Central memory CD8-positive, alpha-beta T cell (primary cell): ENCODE data around the gene NMNAT2.
A peak's percentile ranks its signal among the peaks of the same experiment; 100 is the strongest.
"Not testable (repeated sequence)": the region's sequence is repeated elsewhere in the genome, so short reads cannot be mapped to it uniquely, and the experiment has no call there.

Experiments used
- ATAC-seq: fragments of 150-1000 bp; cut with Tn5 transposase; replicated peaks from 2 replicates; pipeline ENCODE4 v1.10.0; 2022; ENCODE audit warnings: mild to moderate bottlenecking, moderate FRiP score, moderate number of reproducible peaks; ENCODE audit not compliant: poor library complexity, severe bottlenecking; ENCODE audit errors: extremely low read depth
- DNase-seq, 2 donors: peaks; one replicate each; pipeline ENCODE4 v3.0.0; 2021; ENCODE audit warnings: low spot score in 2 of 2
- H3K27ac Mint-ChIP-seq: one replicate; pipeline ENCODE4 v1.8.0; 2022; ENCODE audit warnings: low read depth, mild to moderate bottlenecking, moderate library complexity, mixed read lengths
- H3K27me3 Mint-ChIP-seq: one replicate; pipeline ENCODE4 v1.8.0; 2022; ENCODE audit warnings: mixed read lengths
- H3K36me3 Mint-ChIP-seq: one replicate; pipeline ENCODE4 v1.8.0; 2022; ENCODE audit warnings: mild to moderate bottlenecking, moderate library complexity, mixed read lengths; ENCODE audit not compliant: insufficient read depth
- H3K4me1 Mint-ChIP-seq: one replicate; pipeline ENCODE4 v1.8.0; 2022; ENCODE audit warnings: mixed read lengths
- H3K4me3 Mint-ChIP-seq: one replicate; pipeline ENCODE4 v1.8.0; 2022; ENCODE audit warnings: mild to moderate bottlenecking, moderate library complexity, mixed read lengths
- H3K9me3 Mint-ChIP-seq: one replicate; pipeline ENCODE4 v1.8.0; 2022; ENCODE audit warnings: mixed read lengths

Gene NMNAT2

DNA sequence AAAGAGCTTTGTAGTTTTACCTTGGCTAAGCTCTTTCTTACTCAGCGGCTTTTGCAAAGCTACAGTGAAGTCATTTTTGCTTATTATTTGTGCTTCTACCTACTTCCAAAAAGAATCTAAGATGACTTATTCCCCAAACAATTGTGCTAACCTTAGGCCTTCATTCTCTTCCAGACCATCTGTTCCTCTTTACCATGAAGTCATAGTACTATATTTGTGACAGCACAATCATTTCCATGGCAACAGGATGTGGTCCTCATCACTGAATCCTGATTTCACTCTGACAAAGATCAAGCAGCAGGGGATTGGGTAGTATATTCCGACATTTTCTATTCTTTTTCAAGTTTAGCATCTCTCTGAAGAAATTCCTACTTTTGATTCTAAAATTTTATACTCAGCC lies 24.8 kb upstream of the NMNAT2 start:
- ATAC-seq (no peak), DNase-seq (no peak)
- no peaks in the 10 kb centered on the region for H3K9me3 Mint-ChIP-seq
- no peak overlapping the region for H3K4me3 Mint-ChIP-seq
- H3K4me1 Mint-ChIP-seq: no peaks in the 10 kb centered on the region
- H3K27me3 Mint-ChIP-seq: peaks cover 9% of the 10 kb centered on the region
- no peak overlapping the region for H3K27ac Mint-ChIP-seq
- no peaks in the 10 kb centered on the region for H3K36me3 Mint-ChIP-seq

DNA sequence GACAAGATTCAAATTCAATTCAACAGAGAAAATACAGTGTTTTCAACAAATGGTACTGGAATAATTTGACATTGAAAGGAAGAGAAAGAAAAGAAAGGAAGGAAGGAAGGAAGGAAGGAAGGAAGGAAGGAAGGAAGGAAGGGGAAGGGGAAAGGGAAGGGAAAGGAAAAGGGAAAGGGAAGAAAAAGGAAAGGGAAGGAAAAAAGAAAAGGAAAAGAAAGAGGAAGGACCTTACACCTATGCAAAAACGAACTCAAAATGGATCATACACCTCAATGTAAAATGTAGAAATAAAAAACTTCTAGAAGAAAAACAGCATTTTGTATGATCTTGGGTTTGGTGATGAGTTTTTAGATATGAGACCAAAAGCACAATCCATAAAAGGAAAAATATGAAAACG lies 19.9 kb upstream of the NMNAT2 start:
- no peak overlapping the region for H3K4me3 Mint-ChIP-seq

DNA sequence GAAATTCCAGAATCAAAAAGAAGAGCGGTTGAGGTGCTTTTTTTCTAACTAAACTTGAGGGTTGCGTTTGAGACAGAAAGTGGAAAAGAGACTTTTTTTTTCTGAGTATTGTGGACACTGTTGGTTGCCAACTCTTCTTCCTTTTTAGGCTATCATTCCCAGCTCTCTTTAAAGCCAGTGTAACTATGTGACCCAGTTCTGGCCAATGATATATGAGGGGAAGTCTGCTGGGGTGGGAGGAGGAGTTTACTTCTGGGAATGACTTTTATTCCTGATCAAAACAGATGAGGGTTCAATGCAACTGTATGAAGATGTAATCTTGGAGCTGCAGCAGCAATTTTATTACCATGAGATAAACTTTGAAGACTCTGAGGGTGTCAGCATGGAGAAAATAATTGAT lies 17.3 kb upstream of the NMNAT2 start:
- Mint-ChIP-seq H3K27ac (no peak overlapping the region), H3K36me3 (no peaks in the 10 kb centered on the region), H3K9me3 (no peaks in the 10 kb centered on the region), H3K4me1 (no peaks in the 10 kb centered on the region), H3K4me3 (no peak overlapping the region), H3K27me3 (peaks cover 50% of the 10 kb centered on the region)
- DNase-seq (no peak), ATAC-seq (no peak)

More for the DNA sequence above, 19.9 kb upstream of the NMNAT2 start:
- H3K27me3 Mint-ChIP-seq: peaks cover 38% of the 10 kb centered on the region
- ATAC-seq (no peak), DNase-seq (no peak)
- H3K36me3 Mint-ChIP-seq: no peaks in the 10 kb centered on the region
- no peaks in the 10 kb centered on the region for H3K9me3 Mint-ChIP-seq
- H3K4me1 Mint-ChIP-seq: no peaks in the 10 kb centered on the region
- no peak overlapping the region for H3K27ac Mint-ChIP-seq

DNA sequence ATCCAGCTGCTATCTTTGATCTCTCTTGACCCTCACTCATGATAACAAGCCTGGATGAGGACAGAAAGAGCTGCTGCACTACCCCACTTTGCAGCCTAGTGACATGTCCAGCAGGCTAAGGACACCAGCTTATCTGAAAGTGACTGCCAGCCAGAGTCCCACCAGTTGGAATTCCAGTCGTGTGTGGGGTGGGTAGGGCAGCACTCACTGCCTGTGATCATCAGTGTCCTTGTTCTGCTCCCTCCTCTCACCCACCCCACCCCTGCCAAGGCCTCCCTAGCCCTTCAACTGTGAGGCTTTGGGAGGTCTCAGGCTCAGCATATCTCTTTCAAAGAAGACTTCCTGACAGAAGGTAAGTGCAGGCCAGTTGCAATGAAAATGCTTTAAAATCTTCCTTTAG lies 15.5 kb upstream of the NMNAT2 start:
- Mint-ChIP-seq H3K27me3 (peaks cover 67% of the 10 kb centered on the region), H3K27ac (no peak overlapping the region), H3K4me1 (no peaks in the 10 kb centered on the region), H3K4me3 (no peak overlapping the region), H3K9me3 (no peaks in the 10 kb centered on the region), H3K36me3 (no peaks in the 10 kb centered on the region)
- no peak for DNase-seq
- ATAC-seq: no peak

DNA sequence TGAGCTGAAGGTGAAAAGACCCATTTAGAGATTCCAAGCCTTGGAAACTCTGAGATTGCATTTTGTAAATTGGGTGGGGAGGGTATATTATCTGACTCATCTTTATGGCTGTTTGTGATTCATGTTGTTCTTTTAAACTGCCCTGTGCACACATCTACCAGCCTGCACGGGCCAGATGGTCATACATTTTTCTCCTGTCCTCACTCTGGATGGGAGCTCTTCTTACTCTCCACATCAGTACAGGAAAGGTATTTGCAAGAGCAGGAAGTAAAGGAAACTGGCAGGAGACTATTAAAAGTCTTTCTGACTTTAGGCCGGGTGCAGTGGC lies 14.3 kb upstream of the NMNAT2 start:
- no peak for DNase-seq
- no peak overlapping the region for H3K4me3 Mint-ChIP-seq
- H3K9me3 Mint-ChIP-seq: no peaks in the 10 kb centered on the region
- H3K27me3 Mint-ChIP-seq: peaks cover 75% of the 10 kb centered on the region
- no peak for ATAC-seq
- no peak overlapping the region for H3K27ac Mint-ChIP-seq
- H3K4me1 Mint-ChIP-seq: no peaks in the 10 kb centered on the region
- H3K36me3 Mint-ChIP-seq: no peaks in the 10 kb centered on the region

DNA sequence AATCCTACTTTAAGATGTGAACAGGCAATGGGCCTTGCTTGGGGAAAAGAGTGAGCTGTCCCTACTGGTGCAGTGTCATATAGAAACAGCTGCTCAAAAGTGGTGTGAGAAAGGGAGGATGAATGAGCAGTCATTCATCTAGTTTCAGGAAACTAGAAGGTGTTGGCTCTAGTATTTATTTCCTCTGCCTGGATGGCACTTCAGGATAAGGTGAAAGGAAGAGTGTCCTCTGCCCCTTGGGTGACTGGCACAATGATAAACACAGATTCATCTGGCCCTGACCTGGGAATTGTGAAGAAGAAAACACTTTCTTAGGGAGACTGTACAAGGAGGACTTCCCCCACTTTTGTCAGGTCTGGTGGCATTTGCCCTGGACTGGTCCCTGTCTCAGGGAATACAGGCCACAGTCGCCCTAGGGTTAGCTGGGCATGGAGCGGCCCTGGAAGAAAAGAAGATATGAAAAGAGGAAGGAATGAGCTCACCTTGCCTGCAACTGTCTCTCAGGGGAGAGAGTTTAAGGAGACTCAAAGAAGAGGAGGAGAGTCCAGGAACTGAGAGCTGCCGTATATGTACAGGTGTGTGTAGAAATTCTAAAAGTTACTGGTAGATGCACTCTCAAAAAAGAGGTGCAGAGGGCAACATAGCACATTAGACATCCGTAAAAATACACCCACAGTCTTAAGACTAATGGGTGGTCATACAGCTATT lies 13.8 kb upstream of the NMNAT2 start:
- no peaks in the 10 kb centered on the region for H3K9me3 Mint-ChIP-seq
- H3K27ac Mint-ChIP-seq: no peak overlapping the region
- no peak overlapping the region for H3K4me3 Mint-ChIP-seq
- DNase-seq (no peak), ATAC-seq (no peak)
- peaks cover 75% of the 10 kb centered on the region for H3K27me3 Mint-ChIP-seq
- no peaks in the 10 kb centered on the region for H3K36me3 Mint-ChIP-seq
- H3K4me1 Mint-ChIP-seq: no peaks in the 10 kb centered on the region

DNA sequence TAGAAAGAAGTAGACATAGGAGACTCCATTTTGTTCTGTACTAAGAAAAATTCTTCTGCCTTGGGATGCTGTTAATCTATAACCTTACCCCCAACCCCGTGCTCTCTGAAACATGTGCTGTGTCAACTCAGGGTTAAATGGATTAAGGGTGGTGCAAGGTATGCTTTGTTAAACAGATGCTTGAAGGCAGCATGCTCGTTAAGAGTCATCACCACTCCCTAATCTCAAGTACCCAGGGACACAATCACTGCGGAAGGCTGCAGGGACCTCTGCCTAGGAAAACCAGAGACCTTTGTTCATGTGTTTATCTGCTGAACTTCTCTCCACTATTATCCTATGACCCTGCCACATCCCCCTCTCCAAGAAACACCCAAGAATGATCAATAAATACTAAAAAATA lies 9.4 kb upstream of the NMNAT2 start:
- not testable (repeated sequence) for H3K9me3 Mint-ChIP-seq, H3K36me3 Mint-ChIP-seq, H3K4me1 Mint-ChIP-seq, ATAC-seq, H3K27ac Mint-ChIP-seq, DNase-seq, H3K4me3 Mint-ChIP-seq
- H3K27me3 Mint-ChIP-seq: peaks cover 49% of the 10 kb centered on the region

DNA sequence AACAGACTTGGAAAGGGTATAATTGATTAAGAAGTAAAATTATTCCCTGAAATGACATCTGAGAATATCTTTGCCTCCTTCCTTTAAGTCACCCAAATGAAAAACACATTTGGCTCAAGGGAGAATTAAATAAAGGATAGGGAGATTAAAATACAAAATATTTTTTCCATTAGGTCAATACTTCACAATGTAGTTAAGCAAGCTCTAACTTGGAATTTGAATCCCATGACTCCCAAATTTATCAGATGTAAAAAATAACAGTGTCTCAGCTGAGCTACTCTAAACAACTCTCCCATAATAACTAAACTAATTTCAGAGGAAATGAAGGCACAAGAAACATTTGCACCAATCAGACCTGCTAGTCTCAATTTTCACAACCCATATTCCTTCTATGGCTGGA lies 6.5 kb upstream of the NMNAT2 start:
- peaks cover 49% of the 10 kb centered on the region for H3K27me3 Mint-ChIP-seq
- H3K36me3 Mint-ChIP-seq: no peaks in the 10 kb centered on the region
- no peaks in the 10 kb centered on the region for H3K4me1 Mint-ChIP-seq
- DNase-seq (no peak), ATAC-seq (no peak)
- H3K27ac Mint-ChIP-seq: no peak overlapping the region
- H3K9me3 Mint-ChIP-seq: no peaks in the 10 kb centered on the region
- no peak overlapping the region for H3K4me3 Mint-ChIP-seq

DNA sequence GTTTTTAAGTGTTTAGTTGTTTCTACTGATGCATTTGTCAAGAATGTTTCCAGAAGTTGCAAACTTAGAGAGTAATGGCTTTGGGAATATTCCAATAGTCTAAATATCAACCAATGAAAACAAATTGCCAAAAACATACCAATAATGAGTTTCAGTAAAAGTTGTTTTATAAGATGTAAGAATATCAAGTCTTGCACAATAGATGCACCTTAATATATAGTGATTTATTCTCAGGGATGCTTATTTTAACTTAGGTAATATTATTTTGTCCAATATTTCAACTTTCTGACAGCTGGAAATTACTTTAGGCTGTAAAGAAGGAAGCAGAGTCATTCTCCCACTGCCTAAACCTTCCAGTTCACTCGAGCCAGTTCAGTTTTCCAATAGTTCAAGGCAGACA lies 5.4 kb upstream of the NMNAT2 start:
- no peaks in the 10 kb centered on the region for H3K9me3 Mint-ChIP-seq

DNA sequence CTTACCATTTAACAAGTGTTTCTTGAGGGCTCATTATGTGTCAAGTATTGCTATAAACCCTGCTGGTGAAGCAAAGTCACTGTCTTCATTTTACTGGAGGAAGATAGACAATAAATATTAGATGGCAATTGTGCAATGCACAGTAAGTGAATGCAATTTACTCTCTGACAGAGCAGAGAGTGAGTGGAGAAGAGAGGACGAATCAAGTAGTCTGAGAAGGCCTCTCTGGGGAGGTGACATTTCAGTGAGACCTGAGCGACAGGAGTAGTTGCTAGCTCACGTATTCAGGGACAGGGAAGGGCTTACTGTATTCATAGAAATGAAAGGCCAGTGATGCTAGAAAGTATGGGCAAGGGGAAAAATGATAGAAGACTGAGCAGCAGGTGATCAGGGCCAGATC lies 1.2 kb upstream of the NMNAT2 start:
- Mint-ChIP-seq H3K27ac (no peak overlapping the region), H3K36me3 (peaks cover 4% of the 10 kb centered on the region), H3K27me3 (peaks cover 78% of the 10 kb centered on the region), H3K4me1 (peaks cover 27% of the 10 kb centered on the region), H3K9me3 (peaks cover 4% of the 10 kb centered on the region), H3K4me3 (no peak overlapping the region)
- ATAC-seq (no peak), DNase-seq (no peak)

More for the DNA sequence above, 5.4 kb upstream of the NMNAT2 start:
- Mint-ChIP-seq H3K36me3 (peaks cover 4% of the 10 kb centered on the region), H3K4me3 (no peak overlapping the region), H3K27me3 (peaks cover 50% of the 10 kb centered on the region), H3K4me1 (peaks cover 3% of the 10 kb centered on the region), H3K27ac (no peak overlapping the region)
- DNase-seq (no peak), ATAC-seq (no peak)

DNA sequence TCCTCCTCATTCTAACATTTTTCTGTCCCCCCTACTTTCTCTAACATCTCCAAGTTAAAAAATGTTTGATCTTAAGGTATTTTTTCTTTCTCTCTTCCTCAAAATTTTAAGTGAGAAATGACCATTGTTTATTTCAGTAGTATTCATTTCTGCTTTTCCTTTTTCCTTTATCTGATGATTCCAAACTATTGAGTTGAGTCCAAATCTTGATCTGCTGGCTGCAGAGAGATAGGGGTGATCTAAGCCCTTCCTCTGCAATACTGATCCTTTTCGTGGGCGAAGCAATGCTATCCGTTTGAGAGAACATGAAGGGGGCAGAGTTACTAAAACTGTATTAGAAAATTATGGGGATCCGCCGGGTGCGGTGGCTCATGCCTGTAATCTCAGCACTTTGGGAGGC lies 516 bp upstream of the NMNAT2 start:
- peaks cover 27% of the 10 kb centered on the region for H3K4me1 Mint-ChIP-seq
- H3K9me3 Mint-ChIP-seq: peaks cover 4% of the 10 kb centered on the region
- DNase-seq (no peak), ATAC-seq (no peak)
- H3K4me3 Mint-ChIP-seq: peak overlapping the region; percentile 28
- H3K36me3 Mint-ChIP-seq: peaks cover 4% of the 10 kb centered on the region
- no peak overlapping the region for H3K27ac Mint-ChIP-seq
- peaks cover 85% of the 10 kb centered on the region for H3K27me3 Mint-ChIP-seq

DNA sequence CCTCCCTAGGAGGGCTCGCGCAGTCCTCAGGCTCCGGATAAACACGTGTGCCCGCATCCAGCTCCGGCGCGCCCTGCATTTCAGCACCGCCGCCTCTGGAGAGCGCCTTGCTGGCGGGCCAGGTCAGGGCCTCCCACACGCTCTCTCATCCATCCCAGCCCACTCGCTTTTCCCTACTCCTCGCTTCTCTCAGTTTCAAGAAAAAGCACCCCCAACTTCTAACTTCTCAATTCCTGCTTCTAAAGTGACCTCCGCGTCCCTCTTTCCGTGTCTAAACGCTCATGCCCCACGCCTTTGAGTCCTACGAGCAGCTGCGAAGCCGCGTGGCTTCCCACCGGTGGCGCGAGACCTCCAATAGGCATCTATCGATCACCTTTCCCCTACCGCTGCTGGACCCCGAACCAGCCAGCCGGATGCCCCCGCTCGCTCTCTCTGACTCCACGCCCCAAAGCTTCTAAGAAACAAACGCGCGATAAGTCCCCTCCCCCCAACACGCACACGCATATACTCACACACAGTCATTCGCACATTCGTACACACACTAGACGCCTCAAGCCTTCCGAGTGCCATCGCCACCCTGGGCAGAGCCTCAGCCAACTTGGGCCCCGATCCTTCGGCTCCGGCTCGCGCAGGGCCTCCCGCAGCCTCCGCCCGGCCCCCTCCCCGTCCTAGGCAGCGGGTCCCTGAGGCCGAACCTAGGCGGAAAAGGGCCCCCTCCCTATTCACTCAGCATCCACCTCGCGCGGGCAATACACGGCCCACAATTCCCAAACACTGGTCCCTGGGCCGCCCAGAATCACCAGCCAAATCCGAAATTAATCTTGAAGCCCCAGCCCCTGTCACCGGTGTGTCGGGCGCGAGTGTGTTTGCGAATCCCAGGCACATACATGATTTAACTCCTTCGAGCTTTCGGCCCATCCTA lies 1.1 kb downstream of the NMNAT2 start:
- ATAC-seq (peak; percentile 28), DNase-seq (peak in 1 of 2 donors; percentile 11)
- peaks cover 27% of the 10 kb centered on the region for H3K4me1 Mint-ChIP-seq
- peaks cover 4% of the 10 kb centered on the region for H3K36me3 Mint-ChIP-seq
- peaks cover 4% of the 10 kb centered on the region for H3K9me3 Mint-ChIP-seq
- H3K27me3 Mint-ChIP-seq: peaks cover 77% of the 10 kb centered on the region
- H3K27ac Mint-ChIP-seq: no peak overlapping the region
- no peak overlapping the region for H3K4me3 Mint-ChIP-seq

DNA sequence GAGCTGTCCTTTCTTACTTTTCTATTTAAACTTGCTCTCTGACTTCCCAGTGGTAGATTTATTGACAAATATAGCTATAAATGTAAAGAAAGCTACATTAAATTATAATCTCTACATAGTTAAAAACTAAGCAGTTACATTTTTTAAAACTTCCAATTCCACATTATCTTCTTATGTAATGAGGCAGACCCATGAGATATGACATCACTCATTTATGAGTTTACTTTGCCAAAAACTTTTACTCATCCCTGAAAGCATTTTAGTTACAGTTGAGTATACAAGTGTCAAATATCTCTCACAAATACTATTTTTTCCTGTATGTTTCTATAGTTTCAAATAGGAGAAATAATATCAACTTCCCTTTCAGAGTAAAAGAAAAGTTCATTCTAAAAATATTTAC lies 3.8 kb downstream of the NMNAT2 start:
- DNase-seq (no peak), ATAC-seq (no peak)
- H3K36me3 Mint-ChIP-seq: peaks cover 4% of the 10 kb centered on the region
- H3K9me3 Mint-ChIP-seq: peaks cover 4% of the 10 kb centered on the region
- H3K27me3 Mint-ChIP-seq: peaks cover 49% of the 10 kb centered on the region
- peaks cover 27% of the 10 kb centered on the region for H3K4me1 Mint-ChIP-seq
- H3K4me3 Mint-ChIP-seq: no peak overlapping the region
- no peak overlapping the region for H3K27ac Mint-ChIP-seq
